GM18499 (cell line): Measurements from ENCODE around the gene TBRG4.
"Not testable (repeated sequence)": the region's sequence is repeated elsewhere in the genome, so short reads cannot be mapped to it uniquely, and the experiment has no call there.

Source experiments
- ATAC-seq: cut with Tn5 transposase; IDR thresholded peaks from one replicate; pipeline ENCODE4 v1.9.1; 2021; ENCODE audit warnings: moderate number of reproducible peaks; ENCODE audit not compliant: insufficient read depth, unreplicated experiment

TBRG4 gene

GRCh38 chr7:45122975-45123860 is 11.7 kb upstream of the TBRG4 start:
- no peak for ATAC-seq

GRCh38 chr7:45119550-45119949 is 8.1 kb upstream of the TBRG4 start:
- no peak for ATAC-seq

GRCh38 chr7:45118889-45119331 is 7.4 kb upstream of the TBRG4 start:
- ATAC-seq, result no peak

- no peak for ATAC-seq
Measured at GRCh38 chr7:45118292-45118691, 6.8 kb upstream of the TBRG4 start.

- ATAC-seq, result no peak
Measured at GRCh38 chr7:45117582-45117981, 6.1 kb upstream of the TBRG4 start.

GRCh38 chr7:45116048-45116447 is 4.6 kb upstream of the TBRG4 start:
- ATAC-seq, result no peak

- ATAC-seq, result no peak
Measured at GRCh38 chr7:45114926-45115325, 3.4 kb upstream of the TBRG4 start.

- ATAC-seq, result not testable (repeated sequence)
Measured at GRCh38 chr7:45114257-45114656, 2.8 kb upstream of the TBRG4 start.

- ATAC-seq, result no peak
Measured at GRCh38 chr7:45112648-45113047, 1.2 kb upstream of the TBRG4 start.

- ATAC-seq, result no peak
Measured at GRCh38 chr7:45108863-45109262, 2.6 kb downstream of the TBRG4 start.

GRCh38 chr7:45107356-45107755 is 4.1 kb downstream of the TBRG4 start:
- ATAC-seq, result no peak

GRCh38 chr7:45106820-45107219 is 4.7 kb downstream of the TBRG4 start:
- no peak for ATAC-seq

GRCh38 chr7:45105588-45106188 is 5.8 kb downstream of the TBRG4 start:
- ATAC-seq, result no peak

GRCh38 chr7:45104844-45105587 is 6.5 kb downstream of the TBRG4 start:
- no peak for ATAC-seq

GRCh38 chr7:45103958-45104843 is 7.3 kb downstream of the TBRG4 start:
- no peak for ATAC-seq

GRCh38 chr7:45102785-45103712 is 8.4 kb downstream of the TBRG4 start:
- no peak for ATAC-seq

- no peak for ATAC-seq
Measured at GRCh38 chr7:45101748-45102147, 9.7 kb downstream of the TBRG4 start.

- ATAC-seq, result no peak
Measured at GRCh38 chr7:45100761-45101480, 10.6 kb downstream of the TBRG4 start.
